Ramos (cell line): ENCODE results near the gene SPATA31A3.
"Not testable (repeated sequence)": the region's sequence is repeated elsewhere in the genome, so short reads cannot be mapped to it uniquely, and the experiment has no call there.

Experiments used
- in situ Hi-C: fragments of 300-500 bp; cut with MboI; formaldehyde crosslinking; loops from one replicate; pipeline ENCODE4 v1.14.3; 2022; ENCODE audit warnings: low sequenced_read_pairs; ENCODE audit not compliant: unreplicated experiment

SPATA31A3 gene

DNA sequence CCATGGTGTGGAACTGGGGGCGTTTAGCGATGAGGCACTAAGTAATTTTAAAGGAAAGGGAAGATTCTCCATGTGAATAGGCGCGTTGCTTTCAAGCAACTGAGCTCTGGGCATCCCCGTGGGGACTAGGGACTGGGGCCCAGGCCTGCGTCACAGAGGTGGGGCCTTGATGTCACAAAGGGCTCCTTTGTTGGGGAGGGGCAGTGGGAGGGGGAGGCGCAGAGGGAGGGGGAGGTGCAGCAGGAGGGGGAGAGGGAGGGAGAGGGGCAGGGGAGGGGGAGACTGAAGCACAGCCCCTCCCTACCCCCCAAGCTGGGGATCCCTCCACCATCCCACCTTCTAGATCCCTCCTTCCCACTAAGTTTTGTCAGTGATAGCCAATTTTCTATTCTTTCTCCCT, at the start of gene SPATA31A3:
Gene SPATA31A3 (minus strand): TSS at position 101 of the 400 bp plus-strand sequence. CDS start 29 bp downstream, at position 72.
- in situ Hi-C loops, result not testable (repeated sequence)

DNA sequence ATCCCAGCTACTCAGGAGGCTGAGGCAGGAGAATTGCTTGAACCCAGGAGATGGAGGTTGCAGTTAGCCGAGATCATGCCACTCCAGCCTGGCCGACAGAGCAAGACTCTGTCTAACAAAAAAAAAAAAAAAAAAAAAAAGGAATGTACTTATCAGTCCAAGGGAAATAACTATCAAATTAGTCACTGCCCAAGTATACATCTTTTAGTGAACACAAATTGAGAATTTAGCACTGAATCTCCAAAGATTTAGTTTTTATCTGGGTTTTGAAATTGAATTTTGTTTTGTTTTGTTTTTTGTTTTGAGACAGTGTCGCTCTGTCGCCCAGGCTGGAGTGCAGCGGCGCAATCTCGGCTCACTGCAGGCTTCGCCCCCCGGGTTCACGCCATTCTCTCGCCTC, 39.8 kb downstream of the SPATA31A3 start:
- in situ Hi-C loops, result not testable (repeated sequence)

DNA sequence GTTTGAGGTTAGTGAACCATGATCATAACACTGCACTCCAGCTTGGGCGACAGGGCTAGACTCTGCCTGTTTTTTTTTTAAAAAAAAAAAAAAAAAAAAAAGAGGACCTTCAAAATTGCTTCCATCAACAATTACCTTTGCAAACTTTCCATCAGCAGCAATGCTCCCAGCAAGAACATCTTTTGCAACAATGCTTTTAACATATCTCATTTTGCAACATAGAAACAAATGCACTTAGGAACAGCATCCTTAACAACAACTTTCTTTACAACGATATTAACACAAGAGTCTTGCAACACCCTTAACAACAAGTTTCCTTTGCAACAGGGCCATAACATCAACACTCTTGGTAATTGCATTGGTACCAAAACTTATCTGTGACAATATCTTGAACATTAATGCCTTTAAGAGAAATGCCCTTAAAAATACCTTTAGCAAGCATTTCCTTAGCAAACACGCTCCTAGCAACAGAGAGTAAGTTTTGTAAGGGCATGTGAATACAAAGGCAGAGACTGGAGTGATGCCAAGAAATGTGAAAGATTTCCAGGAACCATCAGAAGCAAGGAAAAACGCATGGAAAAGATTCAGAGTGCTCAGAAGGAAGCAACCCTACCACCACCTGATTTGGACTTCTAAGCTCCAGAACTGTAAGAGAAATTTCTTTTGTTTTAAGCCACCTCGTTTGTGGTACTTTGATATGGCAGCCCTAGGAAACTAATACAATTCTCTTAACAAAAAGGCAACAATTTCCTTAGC, 49.8 kb downstream of the SPATA31A3 start:
- in situ Hi-C loops, result not testable (repeated sequence)

DNA sequence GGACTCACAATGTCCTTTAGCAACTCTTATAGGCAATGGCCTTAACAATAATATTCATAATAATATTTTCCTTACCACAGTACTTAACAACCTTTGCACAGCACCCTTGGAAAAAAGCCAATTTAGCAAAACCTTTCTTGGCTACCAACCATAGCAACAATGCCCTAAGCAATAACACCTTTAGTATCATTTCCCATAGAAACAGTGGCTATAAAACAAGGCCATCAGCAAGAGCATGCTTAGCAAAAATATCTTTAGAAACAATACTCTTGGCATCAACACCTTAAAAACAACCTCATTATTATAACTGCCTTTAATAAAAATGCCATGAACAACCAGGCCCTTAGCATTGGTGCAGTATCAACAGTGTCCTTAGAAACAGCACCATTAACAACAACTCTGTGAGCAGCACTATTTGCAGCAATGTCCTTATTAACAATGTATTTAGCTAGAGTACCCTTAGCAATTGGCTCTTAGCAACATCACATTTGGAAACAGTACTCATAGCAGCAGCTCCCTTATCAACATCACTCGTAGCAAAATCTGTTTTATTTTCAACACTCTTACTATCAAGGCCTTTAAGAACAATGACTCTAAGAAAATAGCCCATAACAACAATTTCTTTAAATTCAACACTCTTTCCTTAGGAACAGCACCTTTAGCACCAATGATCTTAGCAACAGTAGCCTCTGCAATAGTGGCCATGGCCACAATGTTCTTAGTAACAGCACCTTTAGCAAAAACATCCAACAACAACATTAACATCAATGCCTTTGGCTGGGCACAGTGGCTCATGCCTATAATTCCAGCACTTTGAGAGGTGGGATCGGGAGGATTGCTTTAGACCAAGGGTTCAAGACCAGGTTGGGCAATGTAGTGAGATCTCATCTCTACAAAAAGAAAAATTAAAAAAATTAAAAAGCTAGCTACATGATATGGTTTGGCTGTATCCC, 52.2 kb downstream of the SPATA31A3 start:
- in situ Hi-C loops, result not testable (repeated sequence)

DNA sequence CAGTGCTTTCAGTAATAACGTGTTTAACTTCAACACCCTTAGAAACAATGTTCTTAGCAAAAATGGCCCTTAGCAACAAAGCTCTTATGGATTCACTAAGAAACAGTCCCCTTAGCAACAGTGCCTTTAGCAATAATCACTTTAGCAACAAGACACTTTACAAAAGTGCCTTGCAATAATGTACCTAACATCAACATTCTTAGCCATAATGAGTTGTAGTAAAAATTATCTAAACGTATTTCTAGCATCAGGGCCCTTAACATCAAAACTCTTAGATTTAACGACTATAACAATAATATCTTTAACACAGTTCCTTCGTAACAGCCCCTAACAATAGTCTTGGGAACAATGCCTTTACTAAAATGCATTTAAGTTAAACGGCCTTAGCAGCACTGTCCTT, 54.0 kb downstream of the SPATA31A3 start:
- in situ Hi-C loops, result not testable (repeated sequence)

DNA sequence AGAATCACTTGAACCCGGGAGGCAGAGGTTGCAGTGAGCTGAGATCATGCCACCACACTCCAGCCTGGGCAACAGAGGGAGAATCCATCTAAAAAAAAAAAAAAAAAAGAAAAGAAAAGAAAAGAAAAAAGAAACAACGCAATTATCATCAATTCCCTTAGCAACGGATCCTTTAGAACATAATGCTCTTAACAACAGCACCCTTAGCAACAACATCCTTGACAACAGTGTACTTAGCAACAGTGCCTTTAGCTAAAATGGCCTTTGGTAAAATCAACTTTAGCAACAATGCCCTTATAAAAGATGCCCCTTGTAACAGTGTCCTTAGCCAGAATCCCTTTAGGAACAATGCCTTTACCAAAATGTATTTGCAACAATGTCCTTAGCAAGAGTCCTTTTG, 54.7 kb downstream of the SPATA31A3 start:
- in situ Hi-C loops, result not testable (repeated sequence)
